Kidney (tissue), 14 donors: ENCODE measurements around the gene HOXC11. TPM values are rescaled to one million over a fixed set of nuclear protein-coding genes. Genes with fewer than 3 reads are reported as not detected.

Experiments
- DNase-seq, 5 donors: peaks; one replicate each; pipeline ENCODE4 v3.0.0-alpha.2; 2013 to 2020
- FAIRE-seq: peaks from 2 replicates; lab custom pipeline; 2012; peaks lifted over from hg19 to GRCh38; lab: Jason Lieb, UNC
- H3K27ac ChIP-seq, 2 donors: one replicate each; pipeline ENCODE4 v1.7.0; 2013; ENCODE audit warnings: low read depth in 2 of 2, low read length in 2 of 2, inconsistent platforms in 1 of 2
- H3K27me3 ChIP-seq: one replicate; pipeline ENCODE4 v1.7.1; 2013; ENCODE audit warnings: low read length, inconsistent platforms; ENCODE audit not compliant: control insufficient read depth, insufficient read depth
- H3K36me3 ChIP-seq, 3 donors: one replicate each; pipeline versions ENCODE4 v1.7.0 to v1.7.1; 2013; ENCODE audit warnings: low read length in 3 of 3, control low read depth in 1 of 3, inconsistent platforms in 1 of 3; ENCODE audit not compliant: insufficient read depth in 3 of 3, control insufficient read depth in 2 of 3
- H3K4me1 ChIP-seq, 3 donors: one replicate each; pipeline versions ENCODE4 v1.7.0 to v1.7.1; 2013; ENCODE audit warnings: low read length in 3 of 3, inconsistent platforms in 1 of 3, low read depth in 1 of 3; ENCODE audit not compliant: control insufficient read depth in 2 of 3, insufficient read depth in 2 of 3
- H3K4me3 ChIP-seq, 3 donors: one replicate each; pipeline versions ENCODE4 v1.7.0 to v1.8.1; 2013; ENCODE audit warnings: low read length in 3 of 3, control low read depth in 1 of 3, inconsistent platforms in 1 of 3
- H3K9ac ChIP-seq, 3 donors: one replicate each; pipeline versions ENCODE4 v1.7.0 to v1.7.1; 2013; ENCODE audit warnings: low read length in 3 of 3, control low read depth in 1 of 3, inconsistent platforms in 1 of 3
- H3K9me3 ChIP-seq, 3 donors: one replicate each; pipeline versions ENCODE4 v1.7.0 to v1.7.1; 2013; ENCODE audit warnings: low read length in 3 of 3, control low read depth in 1 of 3, inconsistent platforms in 1 of 3; ENCODE audit not compliant: control insufficient read depth in 2 of 3, insufficient read depth in 1 of 3
- CTCF ChIP-seq: IDR thresholded peaks from 3 replicates; pipeline ENCODE4 v1.5.1; 2012; ENCODE audit warnings: mild to moderate bottlenecking, moderate library complexity, borderline replicate concordance; ENCODE audit not compliant: insufficient read depth; ENCODE audit errors: extremely low read depth
- intact Hi-C: fragments of 100-400 bp; cut with DNase I; formaldehyde crosslinking; loops from one replicate; pipeline ENCODE4 v1.11.1; 2022
- polyA plus RNA-seq: library from polyadenylated mRNA; stranded (reverse); fragments of 350-450 nt; fragmentation: Illumina TruSeq; extraction: RNeasy Lipid Tissue Mini Kit (QIAGEN cat#74804); gene quantifications from one replicate; pipeline ENCODE4 v1.2.3, GENCODE V29; 2014; ENCODE audit warnings: low read depth, low replicate concordance; ENCODE audit not compliant: insufficient read depth
- total RNA-seq: library from RNA; stranded (reverse); fragmentation: NEBNext Ultra II Directional; extraction: Animal tissue kit (Norgen Biotek cat#: 25700); gene quantifications from one replicate; pipeline ENCODE4 v1.2.1, GENCODE V29; 2021
- donor health status: control.
- donor health status: control.
- donor health status: control.
- donor health status: control.
- donor health status: control.
- donor health status: DM: yes; HTN: yes; CAD: no.
- donor health status: Normal renal cell carcinoma (clear cell type).

Gene HOXC11
- total and polyA plus RNA-seq, 2 donors from 2014 or later: 0.75 to 1.4 TPM

- peak in 4 of 5 donors; percentile 67 to 80 (median 74) for DNase-seq
- no peak for FAIRE-seq
- H3K9ac ChIP-seq: peak overlapping the region in 2 of 3 donors; percentile 63 to 77
Observed at GRCh38 chr12:53983950-53984572, 11.1 kb downstream of the HOXC11 start.

DNA sequence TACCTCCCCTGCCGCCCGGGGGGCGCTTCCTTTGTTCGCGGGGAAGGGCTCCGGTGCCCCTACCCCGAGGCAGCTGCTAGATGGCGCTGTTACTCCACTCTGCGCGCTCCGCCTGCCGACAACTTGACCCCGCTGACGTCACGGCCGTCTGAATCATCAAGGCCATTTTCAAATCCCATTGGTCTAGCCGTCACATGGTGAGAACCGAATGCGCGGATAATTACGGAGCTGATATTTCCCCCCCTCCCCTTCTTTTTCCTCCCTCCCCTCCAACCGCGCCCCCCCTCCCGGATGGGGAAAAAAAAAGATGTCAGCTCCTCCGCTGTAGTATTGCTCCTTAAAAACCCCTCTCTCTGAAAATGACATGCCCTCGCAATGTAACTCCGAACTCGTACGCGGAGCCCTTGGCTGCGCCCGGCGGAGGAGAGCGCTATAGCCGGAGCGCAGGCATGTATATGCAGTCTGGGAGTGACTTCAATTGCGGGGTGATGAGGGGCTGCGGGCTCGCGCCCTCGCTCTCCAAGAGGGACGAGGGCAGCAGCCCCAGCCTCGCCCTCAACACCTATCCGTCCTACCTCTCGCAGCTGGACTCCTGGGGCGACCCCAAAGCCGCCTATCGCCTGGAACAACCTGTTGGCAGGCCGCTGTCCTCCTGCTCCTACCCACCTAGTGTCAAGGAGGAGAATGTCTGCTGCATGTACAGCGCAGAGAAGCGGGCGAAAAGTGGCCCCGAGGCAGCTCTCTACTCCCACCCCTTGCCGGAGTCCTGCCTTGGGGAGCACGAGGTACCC, 12.2 kb downstream of the HOXC11 start, which contains the start of gene HOXC10:
TSS of gene HOXC10 (plus strand) at position 246 of the 791 bp plus-strand sequence. CDS start at position 360, 114 bp downstream.
- H3K27me3 ChIP-seq: peaks cover 2% of the 10 kb centered on the region
- no peaks in the 10 kb centered on the region for H3K9me3 ChIP-seq
- FAIRE-seq: no peak
- peak; percentile 91 for TF ChIP-seq CTCF
- peaks cover 0 to 21% (median 10%) of the 10 kb centered on the region in 3 donors for H3K4me1 ChIP-seq
- peak; percentile 99 for DNase-seq
- intact Hi-C loops: no loop called here
- H3K4me3 ChIP-seq: peak within 1 kb of the TSS; percentile 79 to 86 (median 80)
- no peaks in the 10 kb centered on the region for H3K36me3 ChIP-seq
- H3K9ac ChIP-seq: peak within 1 kb of the TSS; percentile 82 to 97 (median 92)
- peak within 1 kb of the TSS; percentile 93 to 95 for H3K27ac ChIP-seq

More at GRCh38 chr12:53983950-53984572, 11.1 kb downstream of the HOXC11 start:
- H3K4me3 ChIP-seq: peak overlapping the region in 2 of 3 donors; percentile 45 to 58
- peaks cover 0 to 18% (median 10%) of the 10 kb centered on the region in 3 donors for H3K4me1 ChIP-seq
- intact Hi-C loops: no loop called here
- no peaks in the 10 kb centered on the region for H3K36me3 ChIP-seq
- H3K27me3 ChIP-seq: peaks cover 2% of the 10 kb centered on the region
- H3K27ac ChIP-seq: peak overlapping the region; percentile 78 to 89
- no peaks in the 10 kb centered on the region for H3K9me3 ChIP-seq
- TF ChIP-seq CTCF: no peak

- intact Hi-C loops: no loop called here
- Histone ChIP-seq H3K9me3 (no peaks in the 10 kb centered on the region), H3K27ac (peak overlapping the region; percentile 93 to 95), H3K9ac (peak overlapping the region; percentile 82 to 97 (median 92)), H3K4me3 (peak overlapping the region; percentile 79 to 86 (median 80)), H3K4me1 (peaks cover 0 to 21% (median 10%) of the 10 kb centered on the region in 3 donors), H3K36me3 (no peaks in the 10 kb centered on the region), H3K27me3 (peaks cover 2% of the 10 kb centered on the region)
- TF ChIP-seq CTCF: no peak
- FAIRE-seq (no peak), DNase-seq (no peak)
Observed at GRCh38 chr12:53985692-53985993, 12.7 kb downstream of the HOXC11 start.
